ENCODE measurements around the gene LSR.

GRCh38 chr19:35262101-35262761 is 13.4 kb downstream of the LSR start:
- TF ChIP-seq CTCF (optimal IDR thresholded peaks at IDR 0.05 in 1 of 3, IDR thresholded peaks at IDR 0.05 in 1 of 3, conservative IDR thresholded peaks at IDR 0.05 in 1 of 3; ENCODE audit: extremely low read depth in 1 of 3, insufficient read depth in 2 of 3, low read length in 3 of 3) (no peak), EZH2 (IDR thresholded peaks at IDR 0.05; ENCODE audit: low read length) (no peak)
